Measurements from ENCODE around the gene LILRA6.
"Not testable (repeated sequence)": the region's sequence is repeated elsewhere in the genome, so short reads cannot be mapped to it uniquely, and the experiment has no call there.

LILRA6 gene

GRCh38 chr19:54245936-54246335, 3.3 kb upstream of the LILRA6 start:
- Histone ChIP-seq H3K9me3 (ENCODE audit: control insufficient read depth, low read length) (no peaks in the 10 kb centered on the region), H3K27me3 (ENCODE audit: control insufficient read depth, insufficient read depth, low read length) (no peaks in the 10 kb centered on the region), H3K27ac (no peak overlapping the region), H3K36me3 (ENCODE audit: control insufficient read depth, insufficient read depth, low read length) (no peaks in the 10 kb centered on the region), H3K4me1 (no peaks in the 10 kb centered on the region), H2AFZ (no peak overlapping the region), H3K4me2 (ENCODE audit: low read length) (no peak overlapping the region), H3K4me3 (ENCODE audit: low read depth, low read length) (no peak overlapping the region), H3K9ac (no peak overlapping the region), H3K79me2 (no peaks in the 10 kb centered on the region)
- TF ChIP-seq, protein P1, sequence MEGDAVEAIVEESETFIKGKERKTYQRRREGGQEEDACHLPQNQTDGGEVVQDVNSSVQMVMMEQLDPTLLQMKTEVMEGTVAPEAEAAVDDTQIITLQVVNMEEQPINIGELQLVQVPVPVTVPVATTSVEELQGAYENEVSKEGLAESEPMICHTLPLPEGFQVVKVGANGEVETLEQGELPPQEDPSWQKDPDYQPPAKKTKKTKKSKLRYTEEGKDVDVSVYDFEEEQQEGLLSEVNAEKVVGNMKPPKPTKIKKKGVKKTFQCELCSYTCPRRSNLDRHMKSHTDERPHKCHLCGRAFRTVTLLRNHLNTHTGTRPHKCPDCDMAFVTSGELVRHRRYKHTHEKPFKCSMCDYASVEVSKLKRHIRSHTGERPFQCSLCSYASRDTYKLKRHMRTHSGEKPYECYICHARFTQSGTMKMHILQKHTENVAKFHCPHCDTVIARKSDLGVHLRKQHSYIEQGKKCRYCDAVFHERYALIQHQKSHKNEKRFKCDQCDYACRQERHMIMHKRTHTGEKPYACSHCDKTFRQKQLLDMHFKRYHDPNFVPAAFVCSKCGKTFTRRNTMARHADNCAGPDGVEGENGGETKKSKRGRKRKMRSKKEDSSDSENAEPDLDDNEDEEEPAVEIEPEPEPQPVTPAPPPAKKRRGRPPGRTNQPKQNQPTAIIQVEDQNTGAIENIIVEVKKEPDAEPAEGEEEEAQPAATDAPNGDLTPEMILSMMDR (IDR thresholded peaks at IDR 0.05) = no peak

DNA sequence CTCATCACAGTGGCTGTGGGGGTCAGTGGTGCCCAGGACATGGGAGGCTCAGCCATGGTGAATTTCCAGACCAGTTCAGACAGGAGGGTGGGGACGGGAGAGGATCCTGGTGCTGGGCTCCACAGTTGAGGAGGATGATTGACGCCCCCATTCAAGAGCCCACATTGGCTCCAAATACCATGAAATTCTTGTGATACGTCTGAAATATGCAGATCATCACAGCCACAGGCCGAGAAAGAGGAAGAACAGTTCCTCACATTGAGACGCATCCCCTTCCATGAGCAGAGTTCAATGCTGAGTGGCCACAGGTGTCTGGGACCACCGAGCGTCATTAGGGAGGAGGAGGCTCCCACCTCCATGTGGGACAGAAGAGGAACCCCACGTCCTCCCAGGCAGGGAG, 1.2 kb upstream of the LILRA6 start:
- not testable (repeated sequence) for H3K4me1 ChIP-seq; H3K4me2 ChIP-seq (ENCODE audit: low read length); H3K79me2 ChIP-seq; H3K9me3 ChIP-seq (ENCODE audit: control insufficient read depth, low read length); H3K27ac ChIP-seq; H3K9ac ChIP-seq; H3K36me3 ChIP-seq (ENCODE audit: control insufficient read depth, insufficient read depth, low read length); H3K27me3 ChIP-seq (ENCODE audit: control insufficient read depth, insufficient read depth, low read length); H3K4me3 ChIP-seq (ENCODE audit: low read depth, low read length); H2AFZ ChIP-seq

DNA sequence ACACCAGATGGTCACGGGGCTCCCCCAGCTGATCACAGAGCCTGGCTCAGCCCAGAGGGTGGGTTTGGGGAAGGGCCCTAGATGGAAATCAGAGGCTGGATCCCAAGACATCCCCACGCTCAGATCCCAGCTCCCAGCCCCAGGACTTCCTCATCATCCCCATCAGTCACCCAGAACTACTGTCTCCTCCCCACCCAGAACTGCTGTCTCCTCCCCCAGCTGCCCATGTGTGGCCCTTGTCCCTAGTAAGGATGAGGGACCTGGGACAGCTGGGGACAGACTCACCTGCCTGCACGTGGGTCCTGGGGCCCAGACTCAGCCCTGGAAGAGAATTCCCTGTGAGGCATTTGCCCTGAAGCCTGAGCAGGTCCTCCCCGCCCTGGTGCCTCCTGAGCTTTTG, 356 bp downstream of the LILRA6 start:
- H3K9ac ChIP-seq; H2AFZ ChIP-seq; H3K27me3 ChIP-seq (ENCODE audit: control insufficient read depth, insufficient read depth, low read length); H3K4me3 ChIP-seq (ENCODE audit: low read depth, low read length); H3K9me3 ChIP-seq (ENCODE audit: control insufficient read depth, low read length); H3K27ac ChIP-seq; H3K36me3 ChIP-seq (ENCODE audit: control insufficient read depth, insufficient read depth, low read length); H3K4me1 ChIP-seq; H3K79me2 ChIP-seq; H3K4me2 ChIP-seq (ENCODE audit: low read length): not testable (repeated sequence)

GRCh38 chr19:54240372-54241336, 1.9 kb downstream of the LILRA6 start:
- H3K9ac ChIP-seq; H3K27ac ChIP-seq; H3K4me3 ChIP-seq (ENCODE audit: low read depth, low read length); H3K4me1 ChIP-seq; H2AFZ ChIP-seq; H3K9me3 ChIP-seq (ENCODE audit: control insufficient read depth, low read length); H3K36me3 ChIP-seq (ENCODE audit: control insufficient read depth, insufficient read depth, low read length); H3K4me2 ChIP-seq (ENCODE audit: low read length); H3K79me2 ChIP-seq; H3K27me3 ChIP-seq (ENCODE audit: control insufficient read depth, insufficient read depth, low read length): not testable (repeated sequence)

GRCh38 chr19:54239491-54240371, 2.9 kb downstream of the LILRA6 start:
- not testable (repeated sequence) for H3K27ac ChIP-seq; H3K36me3 ChIP-seq (ENCODE audit: control insufficient read depth, insufficient read depth, low read length); H3K4me3 ChIP-seq (ENCODE audit: low read depth, low read length); H3K9me3 ChIP-seq (ENCODE audit: control insufficient read depth, low read length); H3K27me3 ChIP-seq (ENCODE audit: control insufficient read depth, insufficient read depth, low read length); H3K4me2 ChIP-seq (ENCODE audit: low read length); H3K4me1 ChIP-seq; H3K79me2 ChIP-seq; H2AFZ ChIP-seq; H3K9ac ChIP-seq

DNA sequence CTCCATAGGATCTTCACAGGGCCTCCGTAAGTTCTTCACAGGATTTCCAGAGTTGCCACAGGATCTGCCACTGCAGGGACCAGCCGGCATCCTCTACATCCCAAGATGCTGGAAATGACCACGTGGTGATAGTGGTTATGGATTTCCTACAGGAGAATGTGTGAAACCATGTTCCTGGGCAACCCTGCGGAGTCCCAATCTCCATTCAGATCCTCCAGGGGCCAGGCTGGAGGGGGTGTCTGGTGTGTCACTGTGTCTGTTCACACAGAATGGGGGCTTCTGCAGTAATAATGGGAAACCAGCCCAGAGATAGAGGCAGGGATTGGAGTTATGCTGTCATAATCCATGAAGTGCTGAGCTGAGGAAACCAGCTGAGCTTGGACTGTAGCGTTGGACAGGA, 8.6 kb downstream of the LILRA6 start:
- H3K27ac ChIP-seq = no peak overlapping the region
- no peaks in the 10 kb centered on the region for H3K9me3 ChIP-seq (ENCODE audit: control insufficient read depth, low read length)
- H3K27me3 ChIP-seq (ENCODE audit: control insufficient read depth, insufficient read depth, low read length) = peaks cover 2% of the 10 kb centered on the region
- no peak overlapping the region for H2AFZ ChIP-seq
- H3K79me2 ChIP-seq = no peaks in the 10 kb centered on the region
- H3K4me3 ChIP-seq (ENCODE audit: low read depth, low read length) = no peak overlapping the region
- no peak overlapping the region for H3K4me2 ChIP-seq (ENCODE audit: low read length)
- no peaks in the 10 kb centered on the region for H3K36me3 ChIP-seq (ENCODE audit: control insufficient read depth, insufficient read depth, low read length)
- H3K9ac ChIP-seq = no peak overlapping the region
- H3K4me1 ChIP-seq = peaks cover 4% of the 10 kb centered on the region
- TF ChIP-seq, protein P1 (IDR thresholded peaks at IDR 0.05) = no peak

All from parathyroid adenoma (tissue), 2 donors.